Endothelial cell of umbilical vein (primary cell): ENCODE results near the gene COL23A1. TPM values are rescaled to one million over a fixed set of nuclear protein-coding genes. Genes with fewer than 3 reads are reported as not detected.

Source experiments
- BruUV-seq: library from RNA; stranded (reverse); fragments of 400-500 nt; replicated peaks from 2 replicates; lab custom pipeline; 2021; lab: Mats Ljungman, UMichigan
- CTCF ChIA-PET: fragments of 300-600, 350-600 bp; sonication (Branson Sonifier 250); formaldehyde crosslinking; loops from one replicate; lab custom pipeline; 2021; ENCODE audit warnings: antibody characterized with exemption, inconsistent platforms; lab: Charles Lee
- POLR2A ChIA-PET: fragments of 300-600, 350-600 bp; sonication (Branson Sonifier 250); formaldehyde crosslinking; loops from one replicate; lab custom pipeline; 2021; ENCODE audit warnings: antibody characterized with exemption, inconsistent platforms; lab: Charles Lee
- DNase-seq: peaks from one replicate; pipeline ENCODE4 v3.0.0-alpha.2; 2011; ENCODE audit warnings: low read depth, low spot score
- FAIRE-seq: peaks from 2 replicates; lab custom pipeline; 2011; peaks lifted over from hg19 to GRCh38; lab: Jason Lieb, UNC
- H2AFZ ChIP-seq: 2 replicates; pipeline ENCODE4 v1.6.0; 2012; ENCODE audit warnings: low read depth, low read length, control low read depth, inconsistent platforms
- H3K27ac ChIP-seq: 2 replicates; pipeline ENCODE4 v1.5.1; 2011; ENCODE audit warnings: low read depth, mild to moderate bottlenecking, control low read depth, low read length, moderate library complexity; ENCODE audit not compliant: insufficient read depth
- H3K27me3 ChIP-seq, 2 experiments: 2 replicates each; pipeline versions ENCODE4 v1.6.0 to v1.6.1; 2011; ENCODE audit warnings: low read length in 2 of 2, mixed read lengths in 1 of 2; ENCODE audit not compliant: control insufficient read depth in 2 of 2, insufficient read depth in 2 of 2
- H3K36me3 ChIP-seq, 2 experiments: 2 replicates in 1 of 2; 3 replicates in 1 of 2; pipeline ENCODE4 v1.5.1; 2011; ENCODE audit warnings: low read length in 2 of 2, mild to moderate bottlenecking in 1 of 2, moderate library complexity in 1 of 2; ENCODE audit not compliant: control insufficient read depth in 2 of 2, insufficient read depth in 2 of 2; ENCODE audit errors: extremely low read depth in 1 of 2
- H3K4me1 ChIP-seq: 3 replicates; pipeline ENCODE4 v1.5.1; 2011; ENCODE audit warnings: mild to moderate bottlenecking, low read length; ENCODE audit not compliant: control insufficient read depth, insufficient read depth; ENCODE audit errors: extremely low read depth
- H3K4me2 ChIP-seq: 2 replicates; pipeline ENCODE4 v1.6.1; 2011; ENCODE audit warnings: low read length, control low read depth, mixed read lengths; ENCODE audit not compliant: insufficient read depth
- H3K4me3 ChIP-seq, 3 experiments: fragments of 200-600 bp in 1 of 3; sonication (generic), shearing (Covaris generic) in 1 of 3; replicated peaks in 1 of 3; 2 replicates each; pipeline ENCODE4 v1.5.1; 2011 to 2016; ENCODE audit warnings: control low read depth in 3 of 3, low read length in 3 of 3, mild to moderate bottlenecking in 2 of 3, inconsistent platforms in 1 of 3, low read depth in 1 of 3, moderate library complexity in 1 of 3; ENCODE audit not compliant: insufficient read depth in 1 of 3
- H3K79me2 ChIP-seq: 2 replicates; pipeline ENCODE4 v1.6.0; 2012; ENCODE audit warnings: low read length, inconsistent platforms; ENCODE audit not compliant: control insufficient read depth, insufficient read depth
- H3K9ac ChIP-seq: replicated peaks from 2 replicates; pipeline ENCODE3; 2011; ENCODE audit warnings: low read length, control low read depth; ENCODE audit not compliant: insufficient read depth; ENCODE audit errors: extremely low read depth
- H3K9me1 ChIP-seq: replicated peaks from 3 replicates; pipeline ENCODE4 v1.6.0; 2011; ENCODE audit warnings: mild to moderate bottlenecking, low read length; ENCODE audit not compliant: control insufficient read depth, insufficient read depth; ENCODE audit errors: extremely low read depth
- H3K9me3 ChIP-seq: replicated peaks from 2 replicates; pipeline ENCODE4 v1.5.1; 2012; ENCODE audit warnings: low read length, inconsistent platforms; ENCODE audit not compliant: control insufficient read depth, insufficient read depth
- H4K20me1 ChIP-seq: replicated peaks from 2 replicates; pipeline ENCODE3; 2011; ENCODE audit warnings: mild to moderate bottlenecking, low read length; ENCODE audit not compliant: control insufficient read depth, insufficient read depth; ENCODE audit errors: extremely low read depth
- CTCF ChIP-seq, 2 donors: IDR thresholded peaks; 1 replicate in 1 of 2; 2 replicates in 1 of 2; pipeline ENCODE4 v1.5.1; 2011; ENCODE audit warnings: low read length in 2 of 2, mild to moderate bottlenecking in 2 of 2, moderate library complexity in 2 of 2, control low read depth in 1 of 2, inconsistent platforms in 1 of 2, low read depth in 1 of 2; ENCODE audit not compliant: insufficient read depth in 1 of 2; ENCODE audit errors: extremely low read depth in 1 of 2
- EZH2 ChIP-seq: IDR thresholded peaks from 2 replicates; pipeline ENCODE4 v1.6.1; 2012; ENCODE audit warnings: borderline replicate concordance, low read depth, mild to moderate bottlenecking, moderate library complexity, low read length, inconsistent platforms; ENCODE audit not compliant: severe bottlenecking
- FOS ChIP-seq: IDR thresholded peaks from 2 replicates; pipeline ENCODE4 v1.6.1; 2011; ENCODE audit warnings: mild to moderate bottlenecking, low read length, moderate library complexity, borderline replicate concordance; ENCODE audit not compliant: insufficient read depth
- GATA2 ChIP-seq: IDR thresholded peaks from 2 replicates; pipeline ENCODE4 v1.7.0; 2011; ENCODE audit warnings: low read depth, mild to moderate bottlenecking, moderate library complexity, mixed read lengths, low read length; ENCODE audit not compliant: insufficient read length, insufficient read depth
- JUN ChIP-seq: IDR thresholded peaks from 2 replicates; pipeline ENCODE4 v1.6.1; 2011; ENCODE audit warnings: borderline replicate concordance, low read depth; ENCODE audit not compliant: insufficient read length, insufficient read depth
- MAX ChIP-seq: IDR thresholded peaks from 2 replicates; pipeline ENCODE4 v1.6.1; 2011; ENCODE audit not compliant: insufficient read depth, insufficient read length
- MYC ChIP-seq: IDR thresholded peaks from one replicate; pipeline ENCODE4 v1.6.1; 2011; ENCODE audit warnings: mild to moderate bottlenecking, low read depth, low read length
- POLR2AphosphoS5 ChIP-seq: IDR thresholded peaks from 2 replicates; pipeline ENCODE4 v1.6.1; 2012; ENCODE audit warnings: low read depth, mild to moderate bottlenecking, control low read depth, low read length, moderate library complexity; ENCODE audit not compliant: insufficient read depth
- dilution Hi-C: fragments of 300-500 bp; cut with MboI; formaldehyde crosslinking; loops from one replicate; pipeline ENCODE4 v1.15.0; 2019; ENCODE audit warnings: low sequenced_read_pairs; ENCODE audit not compliant: extremely low pct_ligation_motif_present
- intact Hi-C: fragments of 100-400 bp; cut with micrococcal nuclease; formaldehyde crosslinking; loops from one replicate; pipeline ENCODE4 v1.10.0; 2022
- polyA plus RNA-seq, 4 experiments: library from polyadenylated mRNA; depleted of rRNA in 3 of 4; stranded (reverse) in 3 of 4; unstranded in 1 of 4; fragments of >200 nt; gene quantifications; 2 replicates each; pipeline versions ENCODE4 v1.2.1 to v1.2.3, GENCODE V29; 2011 to 2012; ENCODE audit warnings: missing spikeins in 1 of 4
- total RNA-seq: library from RNA; stranded (reverse); gene quantifications from 2 replicates; pipeline ENCODE4 v1.2.3, GENCODE V29; 2021

The COL23A1 gene
- total and polyA plus RNA-seq, 2 donors (not counting 3 experiments of a cell fraction or from before 2014, with no cell fraction given), result not detected

- FAIRE-seq, result no peak
Measured at GRCh38 chr5:178547753-178548415, 42.3 kb downstream of the COL23A1 start.

More at GRCh38 chr5:178547753-178548415, 42.3 kb downstream of the COL23A1 start:
- Histone ChIP-seq H3K4me2 (no peak overlapping the region), H3K4me3 (no peak overlapping the region), H4K20me1 (no peaks in the 10 kb centered on the region), H3K9me3 (no peaks in the 10 kb centered on the region), H3K79me2 (no peaks in the 10 kb centered on the region), H3K9ac (no peak overlapping the region), H3K9me1 (no peaks in the 10 kb centered on the region), H3K4me1 (peaks cover 5% of the 10 kb centered on the region), H3K36me3 (no peaks in the 10 kb centered on the region), H3K27me3 (no peaks in the 10 kb centered on the region), H3K27ac (no peak overlapping the region), H2AFZ (no peak overlapping the region)
- dilution Hi-C loops, result no loop called here
- ChIA-PET CTCF (no interaction called here), POLR2A (no interaction called here)
- no TSS peak for BruUV-seq
- intact Hi-C loops, result loop anchor here (1.0 kb wide), 1 partner anchor 52 kb away; no protein-coding TSS in a partner anchor
- TF ChIP-seq FOS (no peak), POLR2AphosphoS5 (no peak), GATA2 (no peak), JUN (no peak), MYC (no peak), EZH2 (no peak), MAX (no peak), CTCF (IDR thresholded peaks at IDR 0.05; ENCODE audit: extremely low read depth in 1 of 2, insufficient read depth in 1 of 2, low read depth in 1 of 2, low read length in 2 of 2) (no peak)
- DNase-seq, result no peak
